Activated effector memory CD4-positive, alpha-beta T cell treated with anti-CD3 and anti-CD28 coated beads, Interleukin-2, amount 50 U/mL, for 16 hours (primary cell): Measurements from ENCODE around the gene AIP.
"Not testable (repeated sequence)": the region's sequence is repeated elsewhere in the genome, so short reads cannot be mapped to it uniquely, and the experiment has no call there.

Source experiments
- DNase-seq: peaks from one replicate; pipeline ENCODE4 v3.0.0-alpha.2; 2020

AIP gene

GRCh38 chr11:67507864-67508485 is 25.1 kb downstream of the AIP start, which contains the start of gene CDK2AP2:
Gene CDK2AP2, minus strand, starts transcription at chr11:67508162. Its CDS starts 80 bp downstream, at chr11:67508082.
- DNase-seq: peak; percentile 99

DNA sequence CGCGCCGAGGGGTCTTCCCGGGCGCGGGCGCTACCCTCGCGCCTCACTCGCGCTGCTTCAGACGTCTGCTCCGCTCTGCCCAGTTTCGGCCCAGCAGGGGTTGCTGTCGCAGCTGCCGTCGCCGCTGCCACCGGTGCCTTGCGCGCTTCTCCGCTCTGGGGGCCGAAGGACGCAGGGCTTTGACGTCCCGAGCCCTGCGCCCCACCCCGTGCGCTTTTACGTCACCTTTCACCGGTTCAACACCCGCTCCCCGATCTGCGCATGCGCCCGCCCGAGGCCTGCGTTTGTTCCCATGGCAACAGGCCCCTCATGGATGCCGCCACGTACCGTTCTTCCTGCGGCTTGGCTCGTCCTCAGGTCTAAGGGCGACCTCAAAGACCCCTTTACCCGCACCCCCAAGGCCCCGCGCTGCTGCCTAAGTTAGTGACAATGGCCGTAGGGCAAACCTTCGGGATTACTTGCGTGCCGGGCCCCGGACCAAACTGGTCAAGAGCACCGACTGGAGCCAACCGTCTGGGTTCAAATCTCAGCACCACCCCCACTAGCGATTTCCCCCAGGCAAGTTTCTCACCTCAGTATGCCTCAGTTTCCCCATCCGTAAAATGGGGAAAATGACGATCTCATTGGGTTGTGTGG is 25.8 kb downstream of the AIP start:
- peak; percentile 99 for DNase-seq

GRCh38 chr11:67510023-67510345 is 27.2 kb downstream of the AIP start:
- DNase-seq: no peak

DNA sequence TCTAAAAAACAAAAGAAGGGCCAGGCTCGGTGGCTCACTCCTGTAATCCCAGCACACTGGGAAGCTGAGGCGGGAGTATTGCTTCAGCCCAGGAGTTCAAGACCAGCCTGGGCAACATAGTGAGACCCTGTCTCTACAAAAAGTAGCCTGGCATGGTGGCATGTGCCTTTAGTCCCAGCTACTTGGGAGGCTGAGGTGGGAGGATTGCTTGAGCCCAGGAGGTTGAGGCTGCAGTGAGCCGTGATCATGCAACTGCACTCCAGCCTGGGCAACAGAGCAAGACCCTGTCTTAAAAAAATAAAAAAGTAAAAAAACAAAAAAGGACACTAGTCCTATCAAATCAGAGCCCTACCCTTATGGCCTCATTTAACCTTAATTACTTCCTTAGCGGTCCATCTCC is 28.7 kb downstream of the AIP start:
- DNase-seq: not testable (repeated sequence)

DNA sequence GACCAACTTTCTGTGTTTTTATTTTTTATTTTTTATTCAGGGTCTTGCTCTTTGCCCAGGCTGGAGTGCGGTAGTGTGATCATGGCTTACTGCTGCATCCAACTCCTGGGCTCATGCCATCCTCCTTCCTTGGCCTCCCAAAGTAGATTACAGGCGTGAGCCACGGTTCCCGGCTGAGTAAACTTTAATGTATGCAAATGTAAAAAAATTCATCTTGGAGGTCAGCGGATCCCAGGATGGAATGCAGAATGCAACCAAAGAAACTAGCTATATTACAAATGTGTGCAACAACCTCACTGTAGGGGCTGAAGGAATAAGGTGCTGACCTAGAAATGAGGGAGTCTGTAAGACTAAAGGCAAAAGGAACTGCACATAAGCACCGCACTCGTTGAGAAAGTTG is 31.3 kb downstream of the AIP start:
- no peak for DNase-seq

DNA sequence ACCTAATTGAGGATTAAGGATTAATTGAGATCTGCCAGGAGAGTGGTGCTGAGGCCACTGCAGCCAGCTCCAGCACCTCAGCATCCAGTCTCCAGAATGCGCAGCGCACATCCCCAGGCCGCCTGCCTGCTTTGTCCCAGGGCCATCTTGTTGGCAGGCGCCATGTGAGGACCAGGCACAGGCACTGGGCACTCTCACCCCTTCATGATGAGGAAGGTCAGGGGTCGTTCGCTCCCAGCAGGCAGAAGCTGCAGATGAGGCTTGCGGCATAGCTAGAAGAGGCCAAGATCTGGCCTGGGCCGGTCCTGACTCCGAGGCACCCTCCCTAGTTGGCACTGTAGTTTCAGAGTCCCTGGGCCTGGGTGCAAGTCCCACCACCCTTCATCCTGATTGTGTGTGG is 34.0 kb downstream of the AIP start:
- DNase-seq: no peak

GRCh38 chr11:67517784-67518552 is 35.1 kb downstream of the AIP start:
- peak; percentile 53 for DNase-seq

DNA sequence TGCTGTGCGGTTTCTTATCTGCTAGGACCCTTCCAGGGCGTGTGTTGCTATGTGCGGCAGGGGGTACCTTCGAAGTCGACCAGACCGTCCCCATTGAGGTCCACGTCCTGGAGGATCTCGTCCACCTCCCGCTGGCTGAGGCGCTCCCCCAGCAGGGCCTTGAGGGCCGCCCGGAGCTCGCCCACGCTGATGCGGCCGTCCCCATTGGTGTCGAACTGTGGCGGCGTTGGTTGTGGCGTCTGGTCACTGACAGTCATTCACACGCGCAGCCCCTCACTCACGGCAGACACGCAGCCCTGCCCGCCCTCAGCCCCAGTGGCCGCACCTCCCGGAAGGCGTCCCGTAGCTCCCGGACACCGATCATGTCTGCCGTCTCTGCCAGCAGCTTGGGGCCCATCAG is 36.9 kb downstream of the AIP start:
- peak; percentile 61 for DNase-seq

- DNase-seq: peak; percentile 58
Measured at GRCh38 chr11:67520856-67521824, 38.3 kb downstream of the AIP start.

DNA sequence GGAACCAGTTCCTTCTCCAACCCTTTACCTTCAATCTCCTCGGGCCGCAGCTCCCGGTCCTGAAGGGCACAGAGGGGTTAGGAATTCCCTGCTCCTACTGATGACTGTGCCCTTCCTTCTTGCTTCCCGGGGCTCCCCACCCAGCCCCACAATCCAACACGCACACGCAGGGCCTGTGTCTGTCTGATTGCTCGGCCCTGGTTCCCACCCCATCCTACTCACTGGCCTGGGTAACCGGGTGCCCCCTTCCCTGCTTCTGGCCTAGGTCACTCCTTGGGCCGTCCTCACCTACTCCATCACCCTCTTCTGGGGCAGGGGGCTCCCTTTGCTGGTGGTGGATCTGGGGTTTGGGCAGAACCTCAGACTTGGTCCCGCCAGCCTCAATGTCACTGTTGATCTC is 39.1 kb downstream of the AIP start:
- DNase-seq: no peak

- DNase-seq: no peak
Measured at GRCh38 chr11:67522338-67522737, 39.5 kb downstream of the AIP start.

DNA sequence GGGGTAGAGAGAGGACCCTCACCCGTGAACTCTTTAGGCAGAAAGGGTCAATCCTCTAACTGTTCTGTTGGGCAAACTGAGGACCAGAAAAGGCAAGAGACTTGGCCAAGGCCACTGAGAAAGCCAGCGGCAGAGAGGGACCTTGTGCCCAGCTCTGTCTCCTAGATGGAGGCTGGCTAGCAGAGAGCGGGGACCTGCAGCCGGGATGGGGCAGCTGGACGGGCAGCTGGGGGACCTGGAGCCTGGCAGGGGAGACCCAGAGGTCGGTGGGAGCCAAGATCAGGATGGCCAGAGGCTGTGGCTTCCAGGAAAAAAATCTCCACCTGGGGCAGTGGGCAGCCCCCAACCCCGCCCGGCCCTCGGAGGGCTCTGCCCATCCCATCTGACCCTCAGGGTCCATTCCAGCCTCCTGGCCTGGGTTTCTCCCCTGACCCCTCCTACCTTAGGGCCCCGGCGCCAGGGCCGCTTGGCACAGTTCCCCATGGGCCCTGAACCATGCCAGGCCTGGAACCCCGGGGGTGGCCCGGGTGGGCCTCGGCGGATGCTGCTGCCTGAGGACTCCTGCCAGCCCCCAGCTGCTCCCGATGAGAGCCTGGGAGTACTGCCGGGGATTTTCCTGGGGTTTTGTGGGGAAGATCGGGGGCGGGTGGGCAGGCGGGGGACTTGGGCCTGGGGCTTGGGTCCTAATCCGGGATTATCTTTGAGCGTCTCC is 40.2 kb downstream of the AIP start, which contains the start of gene CABP2:
CABP2 (minus strand) TSS at position 603 of the 712 bp plus-strand sequence; CDS start at position 483, 120 bp downstream.
- no peak for DNase-seq

DNA sequence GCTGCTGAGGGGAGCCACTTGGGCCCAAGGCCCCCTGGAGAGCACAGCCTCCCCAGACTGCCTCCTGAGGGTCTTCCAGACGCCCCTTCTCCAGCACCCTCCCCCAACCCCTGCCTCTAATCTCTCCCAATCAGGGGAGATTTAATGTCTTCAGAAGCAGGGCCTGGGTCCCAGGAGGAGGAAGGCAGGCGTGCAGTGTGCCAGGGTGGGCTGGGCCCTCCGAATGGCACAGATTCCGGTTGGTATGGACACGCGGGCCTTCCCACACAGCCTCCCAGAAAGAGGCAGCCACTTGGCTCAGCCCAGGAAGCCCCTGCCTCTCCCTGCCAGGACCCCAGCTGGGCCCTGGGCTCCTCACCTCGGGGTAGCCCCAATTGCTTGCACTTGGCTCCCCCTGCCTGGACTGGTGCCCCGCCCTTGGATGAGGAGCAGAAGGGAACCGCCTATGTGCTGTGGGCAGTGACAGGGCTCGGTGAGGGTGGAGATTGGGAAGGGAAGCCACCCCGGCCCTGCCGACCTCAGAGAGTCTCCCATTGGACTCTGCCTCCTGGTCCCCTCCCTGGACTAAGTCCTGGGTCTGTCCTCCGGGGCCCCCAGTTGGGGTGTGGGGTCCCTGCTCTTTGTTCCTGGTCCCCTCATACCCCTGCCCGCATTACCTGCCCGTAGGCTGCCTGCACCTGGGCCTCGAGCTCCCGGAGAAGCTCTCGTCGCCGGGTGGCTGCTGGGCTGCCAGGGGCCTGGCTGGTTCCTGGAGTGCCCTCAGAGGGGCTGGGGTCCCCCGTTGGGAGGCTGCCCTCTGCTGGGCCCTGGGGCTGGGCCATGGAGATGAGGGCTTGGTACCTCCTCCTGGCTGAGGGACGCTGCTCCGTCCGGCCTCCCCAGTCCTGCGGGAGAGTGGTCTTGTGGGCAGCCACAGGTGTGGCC is 41.0 kb downstream of the AIP start:
- DNase-seq: no peak

GRCh38 chr11:67524480-67524808 is 41.6 kb downstream of the AIP start:
- DNase-seq: no peak

- DNase-seq: no peak
Measured at GRCh38 chr11:67525275-67525976, 42.6 kb downstream of the AIP start.

DNA sequence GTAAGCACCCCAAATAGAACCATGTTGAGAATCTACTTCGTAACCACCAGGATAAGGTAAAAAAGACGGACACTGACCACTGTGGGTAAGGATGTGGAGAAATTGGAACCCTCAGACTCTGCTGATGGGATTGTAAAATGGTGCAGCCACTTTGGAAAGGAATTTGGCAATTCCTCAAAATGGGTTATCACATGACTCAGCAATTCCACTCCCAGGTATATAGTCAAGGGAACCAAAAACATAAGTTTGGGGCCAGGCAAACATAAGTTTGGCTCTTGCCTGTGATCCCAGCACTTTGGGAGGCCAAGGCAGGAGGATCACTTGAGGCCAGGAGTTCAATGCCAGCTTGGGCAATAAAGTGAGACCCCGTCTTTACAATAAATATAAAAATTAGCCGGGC is 45.5 kb downstream of the AIP start:
- no peak for DNase-seq

DNA sequence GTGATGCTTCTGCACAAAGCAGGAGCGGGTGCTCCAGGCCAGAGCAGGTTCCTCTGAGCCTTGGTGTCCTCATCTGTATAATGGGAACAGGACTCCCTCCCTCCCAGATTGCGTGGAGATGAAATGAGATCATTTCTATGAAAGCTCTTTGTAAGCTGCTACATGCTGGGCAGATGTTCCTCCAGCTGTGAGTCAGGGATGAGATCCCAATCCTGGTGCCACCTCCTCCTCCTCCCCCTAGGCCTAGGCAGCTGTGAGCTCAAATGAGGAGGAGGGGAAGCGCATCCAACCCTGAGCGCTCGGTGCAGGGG is 47.4 kb downstream of the AIP start:
- no peak for DNase-seq

DNA sequence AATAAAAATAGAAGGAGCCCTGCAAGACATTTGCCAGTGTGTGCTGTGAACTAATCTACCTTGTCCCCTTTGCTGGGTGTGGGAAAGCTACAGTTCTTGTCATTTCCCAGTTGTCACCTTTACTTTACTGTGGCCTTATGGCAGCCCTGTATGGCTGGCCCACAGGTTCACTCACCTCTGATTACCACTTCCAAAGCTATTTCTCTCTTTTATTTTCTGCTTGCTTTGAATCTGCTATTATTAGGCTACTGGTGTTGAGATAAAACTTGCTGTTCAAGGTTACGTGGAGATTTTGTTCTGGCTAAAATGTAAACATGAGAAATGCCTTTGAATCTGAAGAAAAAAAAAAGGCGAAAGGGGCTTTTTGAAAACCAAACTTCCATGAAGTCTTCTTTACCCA is 50.1 kb downstream of the AIP start:
- no peak for DNase-seq

- no peak for DNase-seq
Measured at GRCh38 chr11:67534070-67534679, 51.3 kb downstream of the AIP start.

DNA sequence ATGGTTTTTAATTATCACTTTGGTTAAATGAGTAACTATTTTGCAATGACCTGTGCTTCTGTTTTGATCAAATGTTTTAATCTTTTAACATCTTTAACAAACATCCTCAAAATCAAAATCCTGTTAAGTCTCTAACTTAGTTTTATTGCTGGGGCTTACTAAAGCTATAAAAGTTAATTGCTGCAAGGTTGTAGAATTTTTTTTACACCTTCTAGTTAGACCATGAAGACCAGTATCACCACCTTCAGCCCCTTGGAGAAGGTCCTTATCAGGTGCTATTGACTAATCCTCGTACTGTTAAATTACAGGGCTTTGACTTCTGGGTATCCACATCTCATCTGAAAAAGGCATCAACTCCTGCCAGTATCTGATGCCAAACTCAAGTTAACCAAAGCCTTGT is 52.7 kb downstream of the AIP start:
- DNase-seq: no peak
